IMR-90 (cell line): ENCODE measurements around the gene AUTS2. TPM values are rescaled to one million over a fixed set of nuclear protein-coding genes. Genes with fewer than 3 reads are reported as not detected.

Experiments
- ATAC-seq: fragments of 200-7000 bp; cut with Tn5 transposase; 2 replicates; pipeline ENCODE4 v1.9.1; 2020; ENCODE audit warnings: low read depth, mild to moderate bottlenecking, moderate library complexity
- BruUV-seq: library from RNA; stranded (reverse); fragments of 400-500 nt; replicated peaks from 2 replicates; lab custom pipeline; 2021; lab: Mats Ljungman, UMichigan
- CTCF ChIA-PET: fragments of 300-600 bp; formaldehyde crosslinking; extraction: SDS; loops from one replicate; lab custom pipeline; 2021; ENCODE audit warnings: antibody characterized with exemption; lab: Yijun Ruan, JAX
- POLR2A ChIA-PET: fragments of 300-600 bp; sonication (Branson Sonifier 250); formaldehyde crosslinking; loops from one replicate; lab custom pipeline; 2022; ENCODE audit warnings: antibody characterized with exemption; ENCODE audit not compliant: unreplicated experiment; lab: Charles Lee
- DNase-seq: peaks from one replicate; pipeline ENCODE4 v3.0.0; 2013
- H2AFZ ChIP-seq: replicated peaks from 2 replicates; pipeline ENCODE3; 2013; ENCODE audit warnings: low read length, mild to moderate bottlenecking; ENCODE audit not compliant: poor library complexity
- H2AK5ac ChIP-seq: 2 replicates; pipeline ENCODE4 v1.6.1; 2013; ENCODE audit warnings: low read depth, low read length, inconsistent platforms
- H2AK9ac ChIP-seq: replicated peaks from 2 replicates; pipeline ENCODE3; 2013; ENCODE audit warnings: mild to moderate bottlenecking, low read depth, low read length, moderate library complexity; ENCODE audit not compliant: poor library complexity
- H2BK120ac ChIP-seq: 2 replicates; pipeline ENCODE4 v1.6.1; 2013; ENCODE audit warnings: low read depth, low read length, inconsistent platforms
- H2BK15ac ChIP-seq: 3 replicates; pipeline ENCODE4 v1.6.1; 2013; ENCODE audit warnings: low read depth, low read length, inconsistent platforms
- H2BK20ac ChIP-seq: 2 replicates; pipeline ENCODE4 v1.6.1; 2013; ENCODE audit warnings: low read depth, mild to moderate bottlenecking, inconsistent platforms, low read length, moderate library complexity
- H2BK5ac ChIP-seq: 2 replicates; pipeline ENCODE4 v1.6.1; 2013; ENCODE audit warnings: mild to moderate bottlenecking, low read depth, low read length, inconsistent platforms; ENCODE audit not compliant: poor library complexity, severe bottlenecking
- H3K14ac ChIP-seq: replicated peaks from 2 replicates; pipeline ENCODE4 v1.6.1; 2013; ENCODE audit warnings: low read depth, low read length, inconsistent platforms
- H3K18ac ChIP-seq: 2 replicates; pipeline ENCODE4 v1.6.1; 2013; ENCODE audit warnings: low read depth, low read length, control low read depth
- H3K23ac ChIP-seq: 2 replicates; pipeline ENCODE4 v1.6.1; 2013; ENCODE audit warnings: low read depth, low read length, inconsistent platforms
- H3K27ac ChIP-seq: 2 replicates; pipeline ENCODE4 v1.5.1; 2013; ENCODE audit warnings: mild to moderate bottlenecking, control low read depth, low read length; ENCODE audit not compliant: insufficient read depth
- H3K27me3 ChIP-seq: 2 replicates; pipeline ENCODE4 v1.6.1; 2013; ENCODE audit warnings: low read length; ENCODE audit not compliant: control insufficient read depth, insufficient read depth
- H3K36me3 ChIP-seq: 2 replicates; pipeline ENCODE4 v1.6.1; 2013; ENCODE audit warnings: low read length, mixed read lengths; ENCODE audit not compliant: control insufficient read depth, insufficient read depth
- H3K4ac ChIP-seq: 2 replicates; pipeline ENCODE4 v1.6.1; 2013; ENCODE audit warnings: low read depth, low read length, inconsistent platforms
- H3K4me1 ChIP-seq: 2 replicates; pipeline ENCODE4 v1.6.1; 2013; ENCODE audit warnings: low read length, mixed read lengths; ENCODE audit not compliant: control insufficient read depth, insufficient read depth
- H3K4me2 ChIP-seq: 2 replicates; pipeline ENCODE4 v1.6.1; 2013; ENCODE audit warnings: low read depth, mild to moderate bottlenecking, control low read depth, low read length, moderate library complexity
- H3K4me3 ChIP-seq: 2 replicates; pipeline ENCODE4 v1.5.1; 2013; ENCODE audit warnings: low read depth, mild to moderate bottlenecking, control low read depth, low read length, moderate library complexity; ENCODE audit not compliant: insufficient read depth
- H3K56ac ChIP-seq: 2 replicates; pipeline ENCODE4 v1.6.1; 2013; ENCODE audit warnings: low read length, inconsistent platforms; ENCODE audit not compliant: insufficient read depth; ENCODE audit errors: extremely low read depth
- H3K79me1 ChIP-seq, 2 experiments: 2 replicates each; pipeline ENCODE4 v1.6.1; 2013; ENCODE audit warnings: low read length in 2 of 2, inconsistent platforms in 1 of 2, low read depth in 1 of 2
- H3K9ac ChIP-seq: 2 replicates; pipeline ENCODE4 v1.6.1; 2013; ENCODE audit warnings: low read depth, low read length, control low read depth
- H3K9me1 ChIP-seq: 2 replicates; pipeline ENCODE4 v1.6.1; 2013; ENCODE audit warnings: low read length, inconsistent platforms; ENCODE audit not compliant: insufficient read depth
- H3K9me3 ChIP-seq: 2 replicates; pipeline ENCODE4 v1.6.1; 2013; ENCODE audit warnings: low read length; ENCODE audit not compliant: control insufficient read depth, insufficient read depth
- H4K20me1 ChIP-seq: 2 replicates; pipeline ENCODE4 v1.6.1; 2013; ENCODE audit warnings: low read length, inconsistent platforms; ENCODE audit not compliant: insufficient read depth
- H4K5ac ChIP-seq: 2 replicates; pipeline ENCODE4 v1.6.1; 2013; ENCODE audit warnings: mild to moderate bottlenecking, low read depth, low read length, control low read depth
- H4K8ac ChIP-seq, 2 experiments: 2 replicates each; pipeline ENCODE4 v1.6.1; 2013; ENCODE audit warnings: low read depth in 2 of 2, low read length in 2 of 2, control low read depth in 1 of 2, inconsistent platforms in 1 of 2
- H4K91ac ChIP-seq: 2 replicates; pipeline ENCODE4 v1.6.1; 2013; ENCODE audit warnings: low read depth, low read length, inconsistent platforms; ENCODE audit not compliant: insufficient read depth
- BHLHE40 ChIP-seq: fragments of 150-350 bp; IDR thresholded peaks from 2 replicates; pipeline ENCODE4 v1.6.1; 2016; ENCODE audit warnings: mild to moderate bottlenecking, low read depth, low read length
- CEBPB ChIP-seq: IDR thresholded peaks from 2 replicates; pipeline ENCODE4 v1.6.1; 2012; ENCODE audit warnings: low read depth, low read length, improper control_type of control experiment
- CHD1 ChIP-seq: IDR thresholded peaks from 2 replicates; pipeline ENCODE4 v1.6.1; 2012; ENCODE audit warnings: low read depth, low read length, improper control_type of control experiment
- FOS ChIP-seq: fragments of 150-350 bp; IDR thresholded peaks from 2 replicates; pipeline ENCODE4 v1.6.1; 2016; ENCODE audit warnings: low read depth, low read length
- MAZ ChIP-seq: IDR thresholded peaks from 2 replicates; pipeline ENCODE4 v1.6.1; 2012; ENCODE audit warnings: low read depth, mild to moderate bottlenecking, low read length, improper control_type of control experiment, moderate library complexity, borderline replicate concordance
- MXI1 ChIP-seq: IDR thresholded peaks from 2 replicates; pipeline ENCODE4 v1.6.1; 2012; ENCODE audit warnings: low read depth, mild to moderate bottlenecking, low read length, moderate library complexity, borderline replicate concordance
- NFE2L2 ChIP-seq: fragments of 150-350 bp; IDR thresholded peaks from 2 replicates; pipeline ENCODE4 v1.6.1; 2016; ENCODE audit warnings: low read depth, mild to moderate bottlenecking, low read length
- RAD21 ChIP-seq: IDR thresholded peaks from 2 replicates; pipeline ENCODE4 v1.6.1; 2012; ENCODE audit warnings: low read length, improper control_type of control experiment
- RCOR1 ChIP-seq: IDR thresholded peaks from 2 replicates; pipeline ENCODE4 v1.6.1; 2012; ENCODE audit warnings: mild to moderate bottlenecking, low read length, improper control_type of control experiment; ENCODE audit not compliant: insufficient replicate concordance
- RFX5 ChIP-seq: IDR thresholded peaks from 2 replicates; pipeline ENCODE4 v1.8.0; 2012; ENCODE audit warnings: low read depth, mild to moderate bottlenecking, low read length, moderate library complexity
- WGBS, 2 experiments: methylation state at CpG; one replicate each; pipeline versions ENCODE4 v1.1.5 to v1.1.7; 2013; ENCODE audit warnings: missing lambda C conversion rate in 2 of 2; ENCODE audit not compliant: insufficient read length in 1 of 2; ENCODE audit errors: extremely low coverage in 2 of 2; 5-methylcytosine and 5-hydroxymethylcytosine counted together
- dilution Hi-C: fragments of 300-500 bp; cut with HindIII; formaldehyde crosslinking; loops from one replicate; pipeline ENCODE4 v1.14.3; 2018; ENCODE audit warnings: low sequenced_read_pairs; ENCODE audit not compliant: unreplicated experiment
- in situ Hi-C: fragments of 300-500 bp; cut with MboI; formaldehyde crosslinking; loops from 3 replicates; pipeline ENCODE4 v1.14.3; 2019; ENCODE audit warnings: low sequenced_read_pairs, inconsistent platforms, mixed read lengths
- intact Hi-C: fragments of 100-400 bp; cut with micrococcal nuclease; formaldehyde crosslinking; loops from 2 replicates; pipeline ENCODE4 v1.10.0; 2022
- polyA plus RNA-seq, 3 experiments: library from polyadenylated mRNA; depleted of rRNA; stranded (reverse); fragments of >200 nt; gene quantifications; 2 replicates each; pipeline ENCODE4 v1.2.3, GENCODE V29; 2012; ENCODE audit warnings: low replicate concordance in 1 of 3
- total RNA-seq: library from RNA; depleted of rRNA; stranded (reverse); fragments of >200 nt; gene quantifications from 2 replicates; pipeline ENCODE4 v1.2.3, GENCODE V29; 2012
- TF ChIP-seq, protein P1 (sequence below): fragments of 150-350 bp; IDR thresholded peaks from 2 replicates; pipeline ENCODE4 v1.6.1; 2017; ENCODE audit warnings: mild to moderate bottlenecking, antibody characterized with exemption, low read length, low read depth
- TF ChIP-seq, protein P2 (sequence below): conservative IDR thresholded peaks from 2 replicates; pipeline ENCODE4 v1.5.1; 2012; ENCODE audit warnings: mild to moderate bottlenecking, low read depth, low read length, improper control_type of control experiment

The AUTS2 gene
- total and polyA plus RNA-seq, 2 of the 4 experiments (the other 2 are of a cell fraction) = 0.90 to 3.0 TPM

GRCh38 chr7:70489813-70490212, 891.5 kb downstream of the AUTS2 start:
- H3K14ac ChIP-seq = no peak overlapping the region
- no peak overlapping the region for H2AFZ ChIP-seq
- H3K27me3 ChIP-seq = no peaks in the 10 kb centered on the region
- no peaks in the 10 kb centered on the region for H3K79me1 ChIP-seq
- no peak overlapping the region for H2BK20ac ChIP-seq
- H3K23ac ChIP-seq = no peak overlapping the region
- H3K56ac ChIP-seq = no peak overlapping the region
- no peak overlapping the region for H4K91ac ChIP-seq
- H2BK5ac ChIP-seq = no peak overlapping the region
- no peaks in the 10 kb centered on the region for H3K4me1 ChIP-seq
- H2AK5ac ChIP-seq = no peak overlapping the region
- intact Hi-C loops = no loop called here
- H2BK15ac ChIP-seq = no peak overlapping the region
- no peak overlapping the region for H3K4me3 ChIP-seq
- H3K36me3 ChIP-seq = no peaks in the 10 kb centered on the region
- TF ChIP-seq BHLHE40 (no peak), MXI1 (no peak), NFE2L2 (no peak), RFX5 (no peak), CEBPB (no peak), FOS (no peak), MAZ (no peak), CHD1 (no peak), RAD21 (no peak), RCOR1 (no peak)
- TF ChIP-seq, protein P1, sequence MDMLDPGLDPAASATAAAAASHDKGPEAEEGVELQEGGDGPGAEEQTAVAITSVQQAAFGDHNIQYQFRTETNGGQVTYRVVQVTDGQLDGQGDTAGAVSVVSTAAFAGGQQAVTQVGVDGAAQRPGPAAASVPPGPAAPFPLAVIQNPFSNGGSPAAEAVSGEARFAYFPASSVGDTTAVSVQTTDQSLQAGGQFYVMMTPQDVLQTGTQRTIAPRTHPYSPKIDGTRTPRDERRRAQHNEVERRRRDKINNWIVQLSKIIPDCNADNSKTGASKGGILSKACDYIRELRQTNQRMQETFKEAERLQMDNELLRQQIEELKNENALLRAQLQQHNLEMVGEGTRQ = no peak
- TF ChIP-seq, protein P2, sequence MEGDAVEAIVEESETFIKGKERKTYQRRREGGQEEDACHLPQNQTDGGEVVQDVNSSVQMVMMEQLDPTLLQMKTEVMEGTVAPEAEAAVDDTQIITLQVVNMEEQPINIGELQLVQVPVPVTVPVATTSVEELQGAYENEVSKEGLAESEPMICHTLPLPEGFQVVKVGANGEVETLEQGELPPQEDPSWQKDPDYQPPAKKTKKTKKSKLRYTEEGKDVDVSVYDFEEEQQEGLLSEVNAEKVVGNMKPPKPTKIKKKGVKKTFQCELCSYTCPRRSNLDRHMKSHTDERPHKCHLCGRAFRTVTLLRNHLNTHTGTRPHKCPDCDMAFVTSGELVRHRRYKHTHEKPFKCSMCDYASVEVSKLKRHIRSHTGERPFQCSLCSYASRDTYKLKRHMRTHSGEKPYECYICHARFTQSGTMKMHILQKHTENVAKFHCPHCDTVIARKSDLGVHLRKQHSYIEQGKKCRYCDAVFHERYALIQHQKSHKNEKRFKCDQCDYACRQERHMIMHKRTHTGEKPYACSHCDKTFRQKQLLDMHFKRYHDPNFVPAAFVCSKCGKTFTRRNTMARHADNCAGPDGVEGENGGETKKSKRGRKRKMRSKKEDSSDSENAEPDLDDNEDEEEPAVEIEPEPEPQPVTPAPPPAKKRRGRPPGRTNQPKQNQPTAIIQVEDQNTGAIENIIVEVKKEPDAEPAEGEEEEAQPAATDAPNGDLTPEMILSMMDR = no peak
- H4K8ac ChIP-seq = no peak overlapping the region
- no peaks in the 10 kb centered on the region for H3K9me1 ChIP-seq
- no peak for ATAC-seq
- H3K27ac ChIP-seq = no peak overlapping the region
- no TSS peak for BruUV-seq
- no peak overlapping the region for H3K4me2 ChIP-seq
- ChIA-PET POLR2A (no interaction called here), CTCF (no interaction called here)
- H3K4ac ChIP-seq = no peak overlapping the region
- H3K18ac ChIP-seq = no peak overlapping the region
- no peak overlapping the region for H2AK9ac ChIP-seq
- H3K9ac ChIP-seq = no peak overlapping the region
- dilution Hi-C loops = no loop called here
- H2BK120ac ChIP-seq = no peak overlapping the region
- in situ Hi-C loops = no loop called here
- no CpG with 5 or more reads among the region's 1 CpG for WGBS, 2 experiments
- no peak for DNase-seq
- no peak overlapping the region for H4K5ac ChIP-seq
- H4K20me1 ChIP-seq = no peaks in the 10 kb centered on the region
- H3K9me3 ChIP-seq = no peaks in the 10 kb centered on the region
